Stimulated activated CD8-positive, alpha-beta memory T cell treated with anti-CD3 and anti-CD28 coated beads, Interleukin-4, amount 100 ng/mL, for 24 hours (primary cell): ENCODE data around the gene FABP3.

ENCODE experiments used
- DNase-seq: peaks from one replicate; pipeline ENCODE4 v3.0.0-alpha.2; 2020; ENCODE audit warnings: low read depth

Gene FABP3

DNA sequence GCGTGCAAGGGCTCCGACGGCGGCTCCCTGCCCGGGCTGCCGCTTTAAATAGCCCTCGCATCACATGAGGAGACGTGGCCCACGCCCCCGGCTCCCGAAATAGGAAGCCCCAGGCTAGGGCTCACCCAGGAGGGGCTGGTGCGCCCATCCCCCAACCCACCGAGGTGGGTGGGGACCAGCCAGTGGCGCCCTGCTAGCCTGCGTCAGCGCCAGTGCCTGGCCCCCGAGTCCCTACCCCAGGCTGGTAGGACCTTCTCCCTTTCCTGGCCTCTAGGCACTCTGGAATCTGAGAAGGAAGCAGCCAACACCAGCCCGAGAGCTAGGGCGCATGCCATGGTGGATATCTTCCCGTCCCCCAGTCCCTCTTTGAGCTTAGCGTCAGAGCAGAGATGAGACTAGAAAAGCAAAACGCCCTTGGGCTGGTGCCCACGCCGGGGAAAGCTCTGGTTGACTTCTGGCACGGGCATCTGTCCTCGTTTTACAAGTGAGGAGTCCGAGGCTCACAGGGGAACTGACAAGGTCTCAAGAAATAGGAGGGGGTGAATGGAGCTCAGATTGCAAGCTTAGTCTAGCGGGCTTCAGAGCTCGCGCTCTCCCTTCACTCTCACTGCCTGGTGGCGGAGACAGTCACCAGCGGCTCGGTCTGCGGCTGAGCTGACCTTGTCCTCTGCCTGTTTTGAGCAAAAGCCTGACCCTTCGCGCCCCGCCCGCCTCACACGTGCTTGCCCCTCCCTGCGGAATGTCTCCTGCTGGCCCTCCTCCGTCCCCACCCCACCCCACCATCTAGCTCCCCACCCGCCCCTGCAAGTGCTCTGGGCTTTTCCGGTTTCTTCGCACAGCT, at the start of gene FABP3:
FABP3 (minus strand) TSS at position 21 of the 841 bp plus-strand sequence. CDS start 62 bp downstream, outside the sequence.
- no peak for DNase-seq

DNA sequence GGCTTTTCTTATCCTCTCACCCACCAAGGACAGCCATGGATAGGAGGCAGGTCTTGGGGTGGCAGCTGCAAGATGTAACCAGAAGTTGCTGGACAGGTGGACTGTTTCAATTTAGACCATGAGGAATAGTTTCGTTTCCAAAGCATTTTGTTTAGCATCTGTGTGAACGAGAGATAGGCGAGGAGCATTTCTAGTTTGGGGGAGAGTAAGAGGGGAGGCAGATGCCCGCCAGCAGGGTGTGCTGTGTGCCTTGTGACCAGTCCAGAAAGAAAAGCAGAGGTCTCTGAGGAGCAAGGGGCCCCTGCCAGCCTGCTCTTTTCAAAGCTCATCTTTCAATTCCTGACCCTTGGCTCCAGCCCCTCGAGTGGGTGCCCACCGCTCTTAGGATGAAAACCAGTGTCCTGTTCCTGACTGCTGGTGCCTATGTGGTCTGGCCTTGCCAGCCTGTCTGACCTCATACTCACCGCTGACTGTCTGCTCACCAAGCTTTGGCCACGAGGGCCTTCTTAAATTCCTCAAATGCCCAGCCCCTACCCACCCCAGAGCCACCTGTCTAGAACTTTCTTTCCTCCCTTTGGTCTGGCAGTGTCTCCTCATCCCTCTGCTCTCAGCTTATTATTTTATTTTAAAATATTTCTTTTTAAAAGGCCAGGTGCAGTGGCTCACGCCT, 48.6 kb upstream of the FABP3 start:
- DNase-seq = no peak

DNA sequence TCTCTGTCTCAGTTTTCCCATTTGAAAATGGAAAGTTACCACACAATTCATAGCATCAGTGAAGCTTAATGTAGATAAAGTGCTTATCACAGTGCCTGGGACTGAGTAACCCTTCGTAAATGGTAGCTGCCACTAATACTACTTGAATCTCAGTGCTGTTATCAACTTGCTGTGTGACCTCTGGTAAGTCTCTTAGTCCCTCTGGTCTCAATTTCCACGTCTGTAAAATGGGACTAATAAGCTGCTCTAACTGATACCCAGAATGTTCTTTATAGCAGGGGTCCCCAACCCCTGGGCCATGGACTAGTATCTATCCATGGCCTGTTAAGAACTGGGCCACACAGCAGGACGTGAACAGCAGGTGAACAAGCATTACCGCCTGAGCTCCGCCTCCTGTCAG, 47.8 kb upstream of the FABP3 start:
- DNase-seq = no peak

DNA sequence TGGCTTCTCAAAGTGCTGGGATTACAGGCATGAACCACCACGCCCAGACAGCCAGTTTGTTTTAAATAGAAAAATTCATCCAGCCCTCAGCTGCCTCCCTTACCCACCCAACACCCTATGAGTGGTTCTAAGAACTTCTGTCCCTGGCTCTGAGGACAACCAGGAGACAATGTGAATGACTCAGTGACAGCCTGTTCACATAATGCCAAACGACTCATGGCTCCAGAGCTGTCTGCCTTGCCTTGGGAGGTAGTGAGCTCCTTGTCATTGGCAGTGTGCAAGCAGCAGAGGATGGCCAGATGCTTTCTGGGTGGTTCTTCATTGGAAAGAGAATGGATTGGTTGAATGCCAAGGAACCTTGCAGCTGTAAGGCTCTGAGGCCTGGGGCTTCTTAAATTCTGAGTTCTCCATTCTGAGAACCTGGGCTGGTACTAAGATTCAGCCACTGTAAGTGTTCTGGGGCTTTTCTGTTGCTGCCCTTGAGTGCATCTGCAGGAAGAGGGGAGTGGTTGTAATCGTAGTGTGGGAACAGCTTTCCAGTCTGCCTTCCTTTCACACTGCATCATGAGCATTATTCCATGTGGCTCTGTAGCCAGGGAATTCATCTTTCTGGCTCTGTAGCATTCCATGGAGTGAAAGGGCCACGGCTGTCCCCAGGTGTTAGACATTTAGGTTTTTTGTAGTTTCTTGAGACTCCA, 45.9 kb upstream of the FABP3 start:
- no peak for DNase-seq

DNA sequence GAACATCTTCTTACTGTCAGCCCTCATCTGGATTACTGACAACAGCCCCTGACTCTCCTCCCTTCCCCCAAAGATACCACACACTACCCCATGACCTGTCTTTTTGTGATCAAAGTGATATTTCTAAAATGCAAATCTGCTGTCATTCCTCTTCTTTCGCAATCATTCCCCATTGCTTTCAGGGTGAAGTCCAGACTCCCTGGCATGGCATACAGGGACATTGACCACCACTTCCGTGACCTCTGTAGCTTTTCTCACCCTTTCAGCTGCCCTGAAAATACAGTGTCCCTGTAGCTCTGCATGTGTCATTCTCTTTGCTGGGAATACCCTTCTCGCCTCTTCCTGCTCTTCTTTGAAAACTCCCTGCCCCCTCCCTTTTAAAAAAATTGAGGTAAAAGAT, 44.3 kb upstream of the FABP3 start:
- no peak for DNase-seq

DNA sequence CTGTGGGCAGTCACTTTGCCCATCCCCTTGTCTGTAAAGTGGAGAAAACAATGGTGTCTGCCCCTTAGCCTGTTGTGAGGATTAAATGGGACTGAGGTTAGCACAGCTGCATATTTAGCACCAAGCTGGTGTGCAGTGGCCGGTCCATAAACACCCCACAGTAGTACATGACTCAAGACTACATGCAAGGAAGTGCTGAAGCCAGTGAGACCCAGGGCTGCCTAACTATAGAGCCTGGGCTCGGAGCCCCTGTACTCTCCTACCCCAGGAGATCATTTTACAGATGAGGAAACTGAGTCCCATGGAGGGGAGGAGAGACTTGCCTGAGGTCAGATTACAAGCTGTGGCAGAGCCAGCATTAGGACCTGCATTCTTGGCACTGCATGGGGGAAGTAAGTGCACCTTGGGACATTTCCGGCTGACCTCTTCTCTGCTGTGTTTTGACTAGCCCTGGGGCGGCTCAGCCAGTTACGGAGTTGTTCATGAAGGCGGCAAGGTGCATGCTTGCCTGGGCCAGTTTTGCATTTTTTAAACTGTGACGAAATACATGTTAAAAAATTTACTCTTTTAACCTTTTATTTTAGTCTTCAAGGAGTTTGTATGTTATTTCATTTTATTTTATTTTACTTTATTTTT, 43.3 kb upstream of the FABP3 start:
- no peak for DNase-seq

DNA sequence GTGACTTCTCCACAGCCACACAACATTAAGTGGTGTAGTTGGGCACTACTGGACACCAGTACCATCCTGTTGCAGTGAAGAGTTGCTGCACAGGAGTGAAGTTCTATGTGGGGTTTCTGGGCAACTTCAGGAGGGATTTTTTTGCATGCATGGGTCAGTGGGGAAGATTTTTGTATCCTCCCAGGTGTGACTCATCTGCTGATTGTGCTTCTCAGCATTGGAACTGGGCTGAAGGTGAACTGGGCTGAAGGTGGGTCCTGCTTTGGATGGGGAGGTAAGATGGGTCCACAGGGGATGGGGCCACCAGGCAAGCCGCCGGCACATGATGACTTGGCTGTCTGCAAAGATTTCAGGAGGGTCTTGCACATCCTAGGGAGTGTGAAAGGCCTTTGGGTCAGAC, 42.8 kb upstream of the FABP3 start:
- no peak for DNase-seq

DNA sequence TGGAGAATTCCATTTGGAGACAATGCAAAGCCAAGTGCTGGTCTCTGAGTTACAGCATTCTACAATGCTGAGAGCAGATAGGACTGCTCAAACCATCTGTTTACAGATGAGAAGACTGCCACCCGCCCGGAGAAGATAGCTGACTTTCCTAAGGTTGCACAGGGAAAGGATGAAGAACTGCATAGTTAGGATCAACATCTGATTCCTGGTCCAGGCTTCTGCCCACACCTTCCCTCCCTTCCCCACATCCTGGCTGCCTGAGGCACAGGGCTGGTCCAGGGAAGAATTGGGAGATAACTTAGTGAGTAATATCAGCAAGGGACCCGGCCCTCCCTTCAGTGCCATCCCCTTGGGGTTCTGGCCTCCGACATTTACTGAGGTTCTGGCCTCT, 42.1 kb upstream of the FABP3 start:
- DNase-seq = no peak

DNA sequence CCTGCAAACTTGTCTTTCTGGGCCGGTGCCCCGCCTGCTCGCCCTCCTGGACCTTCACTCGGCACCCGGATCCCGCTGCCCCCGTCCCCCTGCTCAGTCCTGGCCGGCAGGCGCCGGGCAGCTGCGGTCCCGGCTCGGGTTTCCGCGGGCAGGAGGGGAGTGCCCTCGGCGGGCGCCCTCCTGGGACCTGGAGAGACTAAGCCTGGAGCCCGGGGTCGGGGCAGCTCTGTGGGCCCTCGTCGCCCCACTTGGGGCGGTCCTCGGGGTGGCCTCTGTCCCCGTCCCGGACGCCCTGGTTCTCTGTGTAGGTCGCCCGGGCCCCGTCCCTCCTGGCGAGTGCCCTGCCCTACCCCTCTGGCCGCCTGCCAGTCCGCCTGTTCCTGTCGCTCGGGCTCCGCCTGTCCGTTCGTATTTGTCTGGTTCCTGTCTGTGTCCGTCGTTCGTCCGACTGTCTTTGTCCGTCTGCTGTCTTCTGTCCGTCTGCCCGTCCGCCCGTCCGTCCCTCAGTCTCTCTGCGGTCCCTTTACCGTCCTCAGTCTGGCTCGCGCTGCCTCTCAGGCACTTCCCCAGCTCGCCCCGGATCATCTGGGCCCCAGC, 40.6 kb upstream of the FABP3 start:
- DNase-seq = no peak

DNA sequence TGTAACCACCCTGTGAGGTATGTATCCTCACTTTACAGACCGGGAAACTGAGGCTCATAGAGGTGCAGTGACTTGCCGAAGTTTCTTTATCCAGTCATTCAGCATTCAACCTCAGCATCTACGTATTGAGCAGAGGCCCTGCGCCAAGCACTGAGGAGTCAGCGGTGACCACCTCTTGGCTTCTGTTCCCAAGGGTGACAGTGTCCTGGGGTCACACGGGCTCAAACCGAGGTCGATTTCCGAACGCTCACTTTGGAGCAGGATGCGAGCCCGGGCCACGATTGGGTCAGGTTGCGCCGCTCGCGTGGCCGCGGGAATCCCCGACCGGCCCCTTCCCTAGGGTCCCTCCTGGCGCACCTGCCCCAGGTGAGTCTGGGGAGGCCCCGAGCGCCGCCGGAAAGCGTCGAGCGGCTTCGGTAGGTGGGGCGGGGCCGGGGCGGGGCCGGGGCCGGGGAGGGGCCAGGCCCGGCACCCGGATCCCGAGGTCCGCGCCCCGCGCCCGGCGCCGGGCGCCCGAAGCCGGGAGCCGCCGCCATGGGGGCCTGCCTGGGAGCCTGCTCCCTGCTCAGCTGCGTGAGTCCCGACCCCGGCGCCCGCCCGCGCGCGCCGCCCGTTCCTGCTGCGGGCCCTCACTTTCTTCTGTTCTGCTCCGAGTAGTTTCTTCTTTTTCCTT, 40.0 kb upstream of the FABP3 start, which contains the start of gene SERINC2:
SERINC2 (plus strand) TSS at position 482 of the 673 bp plus-strand sequence; CDS start at position 535, 53 bp downstream.
- DNase-seq = no peak

DNA sequence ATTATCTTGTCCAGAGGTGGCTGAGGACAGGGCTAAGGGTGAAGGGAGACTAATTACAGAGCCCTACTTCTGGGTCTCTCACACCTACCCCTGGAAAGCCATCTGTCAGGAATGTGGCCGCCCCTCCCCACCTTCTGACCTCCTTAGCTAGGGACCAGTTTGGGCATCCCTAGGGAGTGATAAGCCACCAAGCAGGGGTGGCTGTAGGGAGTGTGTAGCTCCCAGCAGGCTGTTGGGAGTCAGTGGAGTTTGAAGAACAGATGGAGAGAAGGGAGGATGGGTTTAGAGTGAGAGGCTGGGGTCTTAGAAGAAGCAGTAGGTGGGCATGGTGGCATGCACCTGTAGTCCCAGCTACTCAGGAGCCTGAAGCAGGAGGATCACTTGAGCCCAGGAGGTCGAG, 39.3 kb upstream of the FABP3 start:
- DNase-seq = no peak

DNA sequence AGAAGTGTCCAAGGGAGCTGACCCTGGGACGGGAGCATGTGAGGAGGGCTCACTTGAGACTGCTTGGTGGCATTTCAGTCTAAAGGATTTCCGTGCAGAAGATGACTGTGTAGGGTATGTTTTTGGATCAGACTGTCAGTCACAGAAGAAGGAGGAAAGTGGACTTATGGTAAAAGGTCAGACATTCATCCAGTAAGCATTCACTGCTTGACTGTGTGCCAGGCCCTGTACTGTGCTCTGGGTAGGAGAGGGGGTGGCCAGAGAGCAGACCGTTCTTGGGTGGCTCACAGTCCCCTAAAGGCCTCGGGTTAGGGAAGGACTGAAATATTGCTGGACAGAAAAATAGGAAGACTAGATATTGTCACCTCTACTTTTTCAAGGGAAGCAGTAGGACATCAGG, 38.0 kb upstream of the FABP3 start:
- DNase-seq = no peak

DNA sequence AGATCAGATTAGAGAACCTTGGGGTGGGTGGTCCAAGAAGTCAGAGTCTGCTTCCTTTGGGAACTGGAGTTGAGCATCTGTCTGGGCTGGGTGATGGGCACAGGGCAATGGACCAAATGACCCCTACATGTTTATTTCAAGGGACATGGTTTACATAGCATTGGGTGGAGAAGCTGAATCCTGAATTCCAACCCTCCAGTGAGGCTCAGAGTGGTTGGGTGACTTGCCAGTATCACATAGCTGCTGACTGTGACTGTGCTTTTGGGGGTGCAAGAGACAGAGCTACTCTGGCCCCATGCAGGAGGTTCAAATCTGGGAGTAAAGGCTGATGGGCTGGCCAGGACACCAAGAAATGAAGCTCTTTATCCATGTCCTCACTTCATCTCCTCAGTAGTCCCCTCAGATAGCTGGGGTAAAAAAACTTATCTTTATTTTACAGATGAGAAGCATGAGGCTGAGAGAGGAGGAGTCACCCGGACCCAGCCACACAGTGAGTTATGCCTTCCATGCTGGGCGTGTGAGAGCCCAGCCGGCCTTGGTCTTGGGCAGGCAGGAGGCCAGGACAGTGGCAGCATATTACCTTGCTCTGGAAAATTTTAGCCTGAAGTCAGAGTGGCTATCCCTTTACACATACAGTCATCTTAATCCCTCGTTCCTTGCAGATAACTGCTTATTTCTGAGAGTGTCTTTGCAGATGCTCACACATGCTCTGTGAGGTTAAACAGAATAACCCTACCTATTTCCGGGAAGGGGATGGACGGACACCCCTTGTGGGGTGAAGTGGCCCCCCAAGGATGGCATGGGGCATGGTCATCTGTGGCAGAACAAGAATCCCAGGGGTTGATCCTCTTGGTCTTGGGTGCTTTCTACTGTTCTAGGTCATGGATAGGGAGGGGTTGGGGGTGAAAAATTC, 37.3 kb upstream of the FABP3 start:
- no peak for DNase-seq

DNA sequence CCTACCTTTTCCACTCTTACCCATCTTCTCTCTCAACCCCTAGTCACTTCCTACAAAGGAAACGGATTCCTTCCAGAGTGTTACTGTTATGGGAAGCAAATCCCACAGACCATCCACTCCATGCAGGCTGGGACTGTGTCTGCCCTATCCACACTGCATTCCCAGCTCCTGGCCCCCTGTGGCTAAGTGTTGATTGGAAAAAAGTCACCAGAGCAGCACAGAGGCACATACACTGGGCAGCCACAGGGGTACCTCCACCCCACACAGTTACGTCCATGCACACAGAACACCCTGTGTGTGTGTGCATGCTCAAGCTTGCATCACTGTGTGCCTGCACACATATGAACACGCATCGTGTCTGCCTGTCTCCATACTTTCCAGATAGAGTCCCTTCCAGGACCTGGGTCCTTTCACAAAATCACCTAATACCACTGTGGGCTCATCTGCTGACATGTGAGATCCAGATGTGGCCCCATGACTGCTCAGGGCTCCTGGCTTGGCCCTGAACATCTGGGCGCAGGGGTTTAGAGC, 36.0 kb upstream of the FABP3 start:
- DNase-seq = no peak

DNA sequence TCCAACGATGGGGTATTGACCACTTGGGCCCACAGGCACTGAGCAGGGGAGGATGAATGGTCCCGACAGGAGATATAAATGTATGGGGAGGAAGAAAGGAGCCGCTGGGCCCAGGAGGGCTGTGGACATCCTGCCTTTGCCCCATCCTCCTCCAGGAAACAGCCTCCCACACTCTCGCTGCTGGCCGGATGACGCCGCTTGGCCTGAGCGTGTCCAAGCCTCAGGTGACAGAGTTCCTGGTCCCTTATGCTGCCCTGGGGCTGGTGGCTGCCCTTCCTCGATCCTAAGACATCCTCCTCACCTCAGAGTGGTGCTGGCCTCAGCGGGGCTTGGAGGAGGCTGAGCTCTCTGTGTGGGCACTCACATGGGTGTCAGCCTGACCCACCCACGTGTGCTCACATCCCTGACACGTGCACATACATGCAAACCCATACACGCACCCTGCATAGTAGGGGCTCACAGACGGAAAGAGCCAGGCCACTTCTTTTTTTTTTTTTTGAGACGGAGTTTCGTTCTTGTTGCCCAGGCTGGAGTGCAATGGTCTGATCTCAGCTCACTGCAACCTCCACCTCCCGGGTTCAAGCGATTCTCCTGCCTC, 34.3 kb upstream of the FABP3 start:
- no peak for DNase-seq

DNA sequence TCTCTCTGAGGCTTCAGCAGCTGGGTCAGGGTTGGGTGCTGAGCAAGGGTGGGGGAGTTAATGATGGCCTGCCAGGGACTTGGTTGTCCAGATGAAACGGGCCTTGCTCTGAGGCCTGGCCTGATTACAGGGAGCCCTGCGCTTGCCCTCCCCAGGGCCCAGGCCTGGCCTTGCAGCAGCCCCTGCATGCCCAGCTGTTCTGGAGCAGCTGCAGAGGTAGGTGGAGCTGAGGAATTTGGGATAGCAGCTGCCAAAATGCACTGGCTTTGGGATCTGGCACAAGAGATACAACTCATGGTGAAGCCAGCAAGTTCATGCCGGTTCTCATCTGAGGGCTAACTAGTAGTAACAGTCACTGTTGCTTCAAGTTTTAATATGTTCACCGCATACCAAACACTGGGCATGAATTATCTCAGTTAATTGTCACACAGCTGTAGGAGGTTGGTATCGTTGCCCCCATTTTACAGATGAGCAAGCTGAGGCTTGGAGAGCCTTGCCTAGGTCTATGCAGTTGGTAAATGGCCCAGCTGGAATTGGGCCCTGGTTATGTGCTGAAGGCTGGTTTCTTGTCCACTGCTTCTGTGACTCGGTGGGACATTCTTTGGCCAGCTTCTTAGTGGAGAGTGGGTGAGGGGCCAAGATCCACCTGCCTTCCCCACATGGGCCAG, 32.8 kb upstream of the FABP3 start:
- DNase-seq = no peak

DNA sequence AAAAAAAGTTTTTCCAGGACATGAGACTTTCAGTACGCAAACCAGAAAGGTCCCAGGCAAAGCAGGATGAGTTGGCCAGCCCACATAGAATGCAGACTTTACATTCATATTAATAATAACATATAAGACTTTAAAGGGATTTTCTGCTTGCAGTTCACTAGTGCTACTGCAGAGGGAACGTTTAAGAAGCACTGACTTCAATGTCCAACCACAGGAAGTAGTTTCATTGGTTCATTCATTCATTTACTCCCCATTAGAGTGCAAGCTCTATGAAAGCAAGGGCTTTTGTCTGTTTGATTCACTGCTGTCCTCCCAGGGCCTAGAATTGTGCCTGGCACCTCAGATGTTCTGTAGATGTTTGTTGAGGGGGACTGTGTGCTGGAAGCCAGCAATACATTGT, 28.4 kb upstream of the FABP3 start:
- DNase-seq = no peak

DNA sequence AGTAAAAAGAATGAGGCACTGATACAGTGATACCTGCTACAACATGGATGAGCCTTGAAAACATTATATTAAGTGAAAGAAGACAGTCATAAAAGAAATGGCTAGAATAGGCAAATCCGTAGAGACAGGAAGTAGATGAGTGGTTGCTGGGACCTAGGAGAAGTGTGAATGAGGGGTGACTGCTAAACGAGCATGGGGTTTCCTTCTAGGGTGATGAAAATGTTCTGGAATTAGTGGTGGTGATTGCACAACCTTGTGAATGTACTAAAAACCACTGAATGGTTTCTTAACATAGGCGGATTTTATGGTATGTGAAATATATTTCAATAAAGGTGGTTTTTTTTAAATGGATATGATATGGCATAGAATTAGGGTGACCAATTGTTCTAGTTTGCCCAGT, 27.5 kb upstream of the FABP3 start:
- DNase-seq = no peak

DNA sequence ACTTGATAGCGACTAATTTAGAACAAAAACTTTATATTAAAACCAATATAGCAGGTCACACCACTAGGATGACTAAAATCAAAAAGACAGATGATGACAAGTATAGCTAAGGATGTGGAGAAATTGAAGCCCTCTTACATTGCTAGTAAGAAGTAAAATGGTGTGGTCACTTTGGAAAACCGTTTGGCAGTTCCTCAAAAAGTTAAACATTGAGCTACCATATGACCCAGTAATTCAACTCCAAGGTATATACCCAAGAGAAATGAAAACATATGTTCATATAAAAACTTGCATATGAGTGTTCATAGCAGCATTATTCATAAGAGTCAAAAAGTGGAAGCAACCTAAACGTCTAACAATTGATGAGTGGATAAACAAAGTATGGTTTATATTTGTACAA, 27.1 kb upstream of the FABP3 start:
- DNase-seq = no peak
